IMR-90 (cell line): ENCODE measurements around the gene DHRS4. TPM values are rescaled to one million over a fixed set of nuclear protein-coding genes. Genes with fewer than 3 reads are reported as not detected.

ENCODE experiments used
- ATAC-seq: fragments of 200-7000 bp; cut with Tn5 transposase; 2 replicates; pipeline ENCODE4 v1.9.1; 2020; ENCODE audit warnings: low read depth, mild to moderate bottlenecking, moderate library complexity
- BruUV-seq: library from RNA; stranded (reverse); fragments of 400-500 nt; replicated peaks from 2 replicates; lab custom pipeline; 2021; lab: Mats Ljungman, UMichigan
- CTCF ChIA-PET: fragments of 300-600 bp; formaldehyde crosslinking; extraction: SDS; loops from one replicate; lab custom pipeline; 2021; ENCODE audit warnings: antibody characterized with exemption; lab: Yijun Ruan, JAX
- POLR2A ChIA-PET: fragments of 300-600 bp; sonication (Branson Sonifier 250); formaldehyde crosslinking; loops from one replicate; lab custom pipeline; 2022; ENCODE audit warnings: antibody characterized with exemption; ENCODE audit not compliant: unreplicated experiment; lab: Charles Lee
- DNase-seq: peaks from one replicate; pipeline ENCODE4 v3.0.0; 2013
- H2AFZ ChIP-seq: replicated peaks from 2 replicates; pipeline ENCODE3; 2013; ENCODE audit warnings: low read length, mild to moderate bottlenecking; ENCODE audit not compliant: poor library complexity
- H2AK5ac ChIP-seq: 2 replicates; pipeline ENCODE4 v1.6.1; 2013; ENCODE audit warnings: low read depth, low read length, inconsistent platforms
- H2AK9ac ChIP-seq: replicated peaks from 2 replicates; pipeline ENCODE3; 2013; ENCODE audit warnings: mild to moderate bottlenecking, low read depth, low read length, moderate library complexity; ENCODE audit not compliant: poor library complexity
- H2BK120ac ChIP-seq: 2 replicates; pipeline ENCODE4 v1.6.1; 2013; ENCODE audit warnings: low read depth, low read length, inconsistent platforms
- H2BK15ac ChIP-seq: 3 replicates; pipeline ENCODE4 v1.6.1; 2013; ENCODE audit warnings: low read depth, low read length, inconsistent platforms
- H2BK20ac ChIP-seq: 2 replicates; pipeline ENCODE4 v1.6.1; 2013; ENCODE audit warnings: low read depth, mild to moderate bottlenecking, inconsistent platforms, low read length, moderate library complexity
- H2BK5ac ChIP-seq: 2 replicates; pipeline ENCODE4 v1.6.1; 2013; ENCODE audit warnings: mild to moderate bottlenecking, low read depth, low read length, inconsistent platforms; ENCODE audit not compliant: poor library complexity, severe bottlenecking
- H3K14ac ChIP-seq: replicated peaks from 2 replicates; pipeline ENCODE4 v1.6.1; 2013; ENCODE audit warnings: low read depth, low read length, inconsistent platforms
- H3K18ac ChIP-seq: 2 replicates; pipeline ENCODE4 v1.6.1; 2013; ENCODE audit warnings: low read depth, low read length, control low read depth
- H3K23ac ChIP-seq: 2 replicates; pipeline ENCODE4 v1.6.1; 2013; ENCODE audit warnings: low read depth, low read length, inconsistent platforms
- H3K27ac ChIP-seq: 2 replicates; pipeline ENCODE4 v1.5.1; 2013; ENCODE audit warnings: mild to moderate bottlenecking, control low read depth, low read length; ENCODE audit not compliant: insufficient read depth
- H3K27me3 ChIP-seq: 2 replicates; pipeline ENCODE4 v1.6.1; 2013; ENCODE audit warnings: low read length; ENCODE audit not compliant: control insufficient read depth, insufficient read depth
- H3K36me3 ChIP-seq: 2 replicates; pipeline ENCODE4 v1.6.1; 2013; ENCODE audit warnings: low read length, mixed read lengths; ENCODE audit not compliant: control insufficient read depth, insufficient read depth
- H3K4ac ChIP-seq: 2 replicates; pipeline ENCODE4 v1.6.1; 2013; ENCODE audit warnings: low read depth, low read length, inconsistent platforms
- H3K4me1 ChIP-seq: 2 replicates; pipeline ENCODE4 v1.6.1; 2013; ENCODE audit warnings: low read length, mixed read lengths; ENCODE audit not compliant: control insufficient read depth, insufficient read depth
- H3K4me2 ChIP-seq: 2 replicates; pipeline ENCODE4 v1.6.1; 2013; ENCODE audit warnings: low read depth, mild to moderate bottlenecking, control low read depth, low read length, moderate library complexity
- H3K4me3 ChIP-seq: 2 replicates; pipeline ENCODE4 v1.5.1; 2013; ENCODE audit warnings: low read depth, mild to moderate bottlenecking, control low read depth, low read length, moderate library complexity; ENCODE audit not compliant: insufficient read depth
- H3K56ac ChIP-seq: 2 replicates; pipeline ENCODE4 v1.6.1; 2013; ENCODE audit warnings: low read length, inconsistent platforms; ENCODE audit not compliant: insufficient read depth; ENCODE audit errors: extremely low read depth
- H3K79me1 ChIP-seq, 2 experiments: 2 replicates each; pipeline ENCODE4 v1.6.1; 2013; ENCODE audit warnings: low read length in 2 of 2, inconsistent platforms in 1 of 2, low read depth in 1 of 2
- H3K9ac ChIP-seq: 2 replicates; pipeline ENCODE4 v1.6.1; 2013; ENCODE audit warnings: low read depth, low read length, control low read depth
- H3K9me1 ChIP-seq: 2 replicates; pipeline ENCODE4 v1.6.1; 2013; ENCODE audit warnings: low read length, inconsistent platforms; ENCODE audit not compliant: insufficient read depth
- H3K9me3 ChIP-seq: 2 replicates; pipeline ENCODE4 v1.6.1; 2013; ENCODE audit warnings: low read length; ENCODE audit not compliant: control insufficient read depth, insufficient read depth
- H4K20me1 ChIP-seq: 2 replicates; pipeline ENCODE4 v1.6.1; 2013; ENCODE audit warnings: low read length, inconsistent platforms; ENCODE audit not compliant: insufficient read depth
- H4K5ac ChIP-seq: 2 replicates; pipeline ENCODE4 v1.6.1; 2013; ENCODE audit warnings: mild to moderate bottlenecking, low read depth, low read length, control low read depth
- H4K8ac ChIP-seq, 2 experiments: 2 replicates each; pipeline ENCODE4 v1.6.1; 2013; ENCODE audit warnings: low read depth in 2 of 2, low read length in 2 of 2, control low read depth in 1 of 2, inconsistent platforms in 1 of 2
- H4K91ac ChIP-seq: 2 replicates; pipeline ENCODE4 v1.6.1; 2013; ENCODE audit warnings: low read depth, low read length, inconsistent platforms; ENCODE audit not compliant: insufficient read depth
- BHLHE40 ChIP-seq: fragments of 150-350 bp; IDR thresholded peaks from 2 replicates; pipeline ENCODE4 v1.6.1; 2016; ENCODE audit warnings: mild to moderate bottlenecking, low read depth, low read length
- CEBPB ChIP-seq: IDR thresholded peaks from 2 replicates; pipeline ENCODE4 v1.6.1; 2012; ENCODE audit warnings: low read depth, low read length, improper control_type of control experiment
- FOS ChIP-seq: fragments of 150-350 bp; IDR thresholded peaks from 2 replicates; pipeline ENCODE4 v1.6.1; 2016; ENCODE audit warnings: low read depth, low read length
- MAFK ChIP-seq: IDR thresholded peaks from 2 replicates; pipeline ENCODE4 v1.6.1; 2012; ENCODE audit warnings: low read depth, low read length, improper control_type of control experiment
- MAZ ChIP-seq: IDR thresholded peaks from 2 replicates; pipeline ENCODE4 v1.6.1; 2012; ENCODE audit warnings: low read depth, mild to moderate bottlenecking, low read length, improper control_type of control experiment, moderate library complexity, borderline replicate concordance
- MXI1 ChIP-seq: IDR thresholded peaks from 2 replicates; pipeline ENCODE4 v1.6.1; 2012; ENCODE audit warnings: low read depth, mild to moderate bottlenecking, low read length, moderate library complexity, borderline replicate concordance
- NFE2L2 ChIP-seq: fragments of 150-350 bp; IDR thresholded peaks from 2 replicates; pipeline ENCODE4 v1.6.1; 2016; ENCODE audit warnings: low read depth, mild to moderate bottlenecking, low read length
- POLR2A ChIP-seq: IDR thresholded peaks from 2 replicates; pipeline ENCODE4 v1.6.1; 2012; ENCODE audit warnings: mild to moderate bottlenecking, low read depth, low read length
- RAD21 ChIP-seq: IDR thresholded peaks from 2 replicates; pipeline ENCODE4 v1.6.1; 2012; ENCODE audit warnings: low read length, improper control_type of control experiment
- RCOR1 ChIP-seq: IDR thresholded peaks from 2 replicates; pipeline ENCODE4 v1.6.1; 2012; ENCODE audit warnings: mild to moderate bottlenecking, low read length, improper control_type of control experiment; ENCODE audit not compliant: insufficient replicate concordance
- SMC3 ChIP-seq: fragments of 150-350 bp; IDR thresholded peaks from 2 replicates; pipeline ENCODE4 v1.6.1; 2016; ENCODE audit warnings: low read depth, mild to moderate bottlenecking, antibody characterized with exemption, low read length, moderate library complexity
- WGBS, 2 experiments: methylation state at CpG; one replicate each; pipeline versions ENCODE4 v1.1.5 to v1.1.7; 2013; ENCODE audit warnings: missing lambda C conversion rate in 2 of 2; ENCODE audit not compliant: insufficient read length in 1 of 2; ENCODE audit errors: extremely low coverage in 2 of 2; 5-methylcytosine and 5-hydroxymethylcytosine counted together
- dilution Hi-C: fragments of 300-500 bp; cut with HindIII; formaldehyde crosslinking; loops from one replicate; pipeline ENCODE4 v1.14.3; 2018; ENCODE audit warnings: low sequenced_read_pairs; ENCODE audit not compliant: unreplicated experiment
- in situ Hi-C: fragments of 300-500 bp; cut with MboI; formaldehyde crosslinking; loops from 3 replicates; pipeline ENCODE4 v1.14.3; 2019; ENCODE audit warnings: low sequenced_read_pairs, inconsistent platforms, mixed read lengths
- intact Hi-C: fragments of 100-400 bp; cut with micrococcal nuclease; formaldehyde crosslinking; loops from 2 replicates; pipeline ENCODE4 v1.10.0; 2022
- polyA plus RNA-seq, 3 experiments: library from polyadenylated mRNA; depleted of rRNA; stranded (reverse); fragments of >200 nt; gene quantifications; 2 replicates each; pipeline ENCODE4 v1.2.3, GENCODE V29; 2012; ENCODE audit warnings: low replicate concordance in 1 of 3
- total RNA-seq: library from RNA; depleted of rRNA; stranded (reverse); fragments of >200 nt; gene quantifications from 2 replicates; pipeline ENCODE4 v1.2.3, GENCODE V29; 2012
- TF ChIP-seq, protein P1 (sequence below): fragments of 150-350 bp; IDR thresholded peaks from 2 replicates; pipeline ENCODE4 v1.6.1; 2017; ENCODE audit warnings: mild to moderate bottlenecking, antibody characterized with exemption, low read length, low read depth
- TF ChIP-seq, protein P2 (sequence below): fragments of 150-350 bp; IDR thresholded peaks from 2 replicates; pipeline ENCODE4 v1.6.1; 2016; ENCODE audit warnings: low read depth, mild to moderate bottlenecking, low read length, moderate library complexity, borderline replicate concordance
- TF ChIP-seq, protein P3 (sequence below): conservative IDR thresholded peaks from 2 replicates; pipeline ENCODE4 v1.5.1; 2012; ENCODE audit warnings: mild to moderate bottlenecking, low read depth, low read length, improper control_type of control experiment

DHRS4 gene
- total and polyA plus RNA-seq, 2 of the 4 experiments (the other 2 are of a cell fraction): 43.2 to 51.8 TPM

DNA sequence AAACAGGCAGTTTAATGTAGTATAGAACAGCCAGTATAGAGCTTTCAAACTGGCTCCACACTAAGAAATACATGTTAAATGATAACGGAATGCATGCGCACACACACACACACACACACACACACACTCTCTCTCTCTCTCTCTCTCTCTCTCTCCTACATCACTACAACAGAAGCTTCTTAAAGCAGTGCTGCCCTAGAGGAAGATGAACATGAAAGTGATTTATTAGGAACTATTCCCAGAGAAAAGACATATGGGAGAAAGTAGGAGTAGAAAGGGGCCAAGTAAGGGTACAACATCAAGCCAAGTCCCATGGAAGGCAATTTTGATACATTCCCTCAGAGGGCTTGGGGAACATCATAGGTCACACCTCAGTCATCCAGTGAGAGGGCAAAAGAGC lies 16.4 kb upstream of the DHRS4 start:
- ATAC-seq (no peak), DNase-seq (no peak)
- Histone ChIP-seq H3K27me3 (no peaks in the 10 kb centered on the region; the same call in 1 of the 2 replicates), H3K23ac (no peak overlapping the region), H4K8ac (no peak overlapping the region), H4K5ac (no peak overlapping the region), H2BK20ac (no peak overlapping the region), H3K79me1 (no peaks in the 10 kb centered on the region), H3K9me3 (no peaks in the 10 kb centered on the region), H3K4me2 (no peak overlapping the region), H3K18ac (no peak overlapping the region), H3K4me3 (no peak overlapping the region), H3K4me1 (no peaks in the 10 kb centered on the region), H3K14ac (no peak overlapping the region), H4K20me1 (no peaks in the 10 kb centered on the region), H3K56ac (no peak overlapping the region), H2BK15ac (no peak overlapping the region), H2BK120ac (no peak overlapping the region), H3K4ac (no peak overlapping the region), H3K36me3 (no peaks in the 10 kb centered on the region), H4K91ac (no peak overlapping the region), H3K9me1 (0 out of 2 replicates have a peak, but pooled peaks cover 3% of the 10 kb centered on the region), H2AFZ (no peak overlapping the region), H2AK5ac (no peak overlapping the region), H3K27ac (no peak overlapping the region), H3K9ac (no peak overlapping the region), H2AK9ac (no peak overlapping the region), H2BK5ac (no peak overlapping the region)
- intact Hi-C loops: loop anchor here (10.0 kb wide), 1 partner anchor 462 kb away; no protein-coding TSS in a partner anchor
- POLR2A ChIA-PET: no interaction called here
- no CpG with 5 or more reads among the region's 2 CpGs for WGBS, 2 experiments
- in situ Hi-C loops: no loop called here
- no TSS peak for BruUV-seq
- CTCF ChIA-PET: no interaction called here
- TF ChIP-seq MAFK: no peak
- no peak for TF ChIP-seq MXI1
- TF ChIP-seq CEBPB: no peak
- TF ChIP-seq NFE2L2: no peak
- TF ChIP-seq, protein P1, sequence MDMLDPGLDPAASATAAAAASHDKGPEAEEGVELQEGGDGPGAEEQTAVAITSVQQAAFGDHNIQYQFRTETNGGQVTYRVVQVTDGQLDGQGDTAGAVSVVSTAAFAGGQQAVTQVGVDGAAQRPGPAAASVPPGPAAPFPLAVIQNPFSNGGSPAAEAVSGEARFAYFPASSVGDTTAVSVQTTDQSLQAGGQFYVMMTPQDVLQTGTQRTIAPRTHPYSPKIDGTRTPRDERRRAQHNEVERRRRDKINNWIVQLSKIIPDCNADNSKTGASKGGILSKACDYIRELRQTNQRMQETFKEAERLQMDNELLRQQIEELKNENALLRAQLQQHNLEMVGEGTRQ: no peak
- TF ChIP-seq RCOR1: no peak
- TF ChIP-seq BHLHE40: no peak
- TF ChIP-seq POLR2A: no peak
- TF ChIP-seq, protein P2, sequence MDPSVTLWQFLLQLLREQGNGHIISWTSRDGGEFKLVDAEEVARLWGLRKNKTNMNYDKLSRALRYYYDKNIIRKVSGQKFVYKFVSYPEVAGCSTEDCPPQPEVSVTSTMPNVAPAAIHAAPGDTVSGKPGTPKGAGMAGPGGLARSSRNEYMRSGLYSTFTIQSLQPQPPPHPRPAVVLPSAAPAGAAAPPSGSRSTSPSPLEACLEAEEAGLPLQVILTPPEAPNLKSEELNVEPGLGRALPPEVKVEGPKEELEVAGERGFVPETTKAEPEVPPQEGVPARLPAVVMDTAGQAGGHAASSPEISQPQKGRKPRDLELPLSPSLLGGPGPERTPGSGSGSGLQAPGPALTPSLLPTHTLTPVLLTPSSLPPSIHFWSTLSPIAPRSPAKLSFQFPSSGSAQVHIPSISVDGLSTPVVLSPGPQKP: no peak
- no peak for TF ChIP-seq FOS
- TF ChIP-seq MAZ: no peak
- no peak for TF ChIP-seq SMC3
- TF ChIP-seq, protein P3, sequence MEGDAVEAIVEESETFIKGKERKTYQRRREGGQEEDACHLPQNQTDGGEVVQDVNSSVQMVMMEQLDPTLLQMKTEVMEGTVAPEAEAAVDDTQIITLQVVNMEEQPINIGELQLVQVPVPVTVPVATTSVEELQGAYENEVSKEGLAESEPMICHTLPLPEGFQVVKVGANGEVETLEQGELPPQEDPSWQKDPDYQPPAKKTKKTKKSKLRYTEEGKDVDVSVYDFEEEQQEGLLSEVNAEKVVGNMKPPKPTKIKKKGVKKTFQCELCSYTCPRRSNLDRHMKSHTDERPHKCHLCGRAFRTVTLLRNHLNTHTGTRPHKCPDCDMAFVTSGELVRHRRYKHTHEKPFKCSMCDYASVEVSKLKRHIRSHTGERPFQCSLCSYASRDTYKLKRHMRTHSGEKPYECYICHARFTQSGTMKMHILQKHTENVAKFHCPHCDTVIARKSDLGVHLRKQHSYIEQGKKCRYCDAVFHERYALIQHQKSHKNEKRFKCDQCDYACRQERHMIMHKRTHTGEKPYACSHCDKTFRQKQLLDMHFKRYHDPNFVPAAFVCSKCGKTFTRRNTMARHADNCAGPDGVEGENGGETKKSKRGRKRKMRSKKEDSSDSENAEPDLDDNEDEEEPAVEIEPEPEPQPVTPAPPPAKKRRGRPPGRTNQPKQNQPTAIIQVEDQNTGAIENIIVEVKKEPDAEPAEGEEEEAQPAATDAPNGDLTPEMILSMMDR: no peak
- no peak for TF ChIP-seq RAD21
- dilution Hi-C loops: no loop called here
